ENCODE data around the gene TMEM107.

Gene TMEM107

GRCh38 chr17:8131844-8132441 lies 44.2 kb downstream of the TMEM107 start:
- POLR2A ChIA-PET (ENCODE audit: low non-redundant PET), result interaction anchor here (0.6 kb wide), 2 partner anchors 29 to 148 kb away, joined by 3 to 10 read pairs; no protein-coding TSS in a partner anchor
- CTCF ChIA-PET, result interaction anchor here (0.6 kb wide), 1 partner anchor 142 kb away, joined by 4 read pairs; no protein-coding TSS in a partner anchor
- DNase-seq (ENCODE audit: low spot score), result no peak

DNA sequence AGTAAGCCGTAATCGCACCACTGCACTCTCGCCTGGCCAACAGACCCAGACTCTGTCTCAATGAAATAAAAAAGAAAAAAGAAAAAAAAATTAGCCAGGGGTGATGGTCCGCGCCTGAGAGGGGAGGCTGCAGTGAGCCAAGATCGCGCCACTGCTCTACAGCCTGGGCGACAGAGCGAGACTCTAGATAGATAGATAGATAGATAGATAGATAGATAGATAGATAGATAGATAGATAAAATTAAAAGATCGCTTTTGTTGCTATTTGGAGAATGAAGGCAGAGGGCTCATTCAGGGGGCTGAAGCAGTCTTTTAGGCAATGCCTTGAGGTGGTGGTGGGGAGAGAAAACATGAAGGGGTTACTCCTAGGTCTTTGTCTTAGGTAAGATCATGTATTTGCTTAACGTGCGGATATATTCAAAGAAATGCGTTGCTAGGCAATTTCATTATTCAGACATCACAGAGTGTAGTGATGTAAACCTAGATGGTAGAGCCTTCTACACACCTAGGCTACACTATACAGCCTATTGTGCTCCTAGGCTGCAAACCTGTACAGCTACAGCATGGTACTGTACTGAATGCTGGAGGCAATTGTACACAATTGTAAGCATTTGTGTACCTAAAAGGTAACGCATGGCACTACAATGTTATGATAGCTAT lies 47.9 kb downstream of the TMEM107 start:
- H3K27ac ChIP-seq, result no peak overlapping the region
- no peak for DNase-seq (ENCODE audit: low spot score)
- TF ChIP-seq, protein P1, sequence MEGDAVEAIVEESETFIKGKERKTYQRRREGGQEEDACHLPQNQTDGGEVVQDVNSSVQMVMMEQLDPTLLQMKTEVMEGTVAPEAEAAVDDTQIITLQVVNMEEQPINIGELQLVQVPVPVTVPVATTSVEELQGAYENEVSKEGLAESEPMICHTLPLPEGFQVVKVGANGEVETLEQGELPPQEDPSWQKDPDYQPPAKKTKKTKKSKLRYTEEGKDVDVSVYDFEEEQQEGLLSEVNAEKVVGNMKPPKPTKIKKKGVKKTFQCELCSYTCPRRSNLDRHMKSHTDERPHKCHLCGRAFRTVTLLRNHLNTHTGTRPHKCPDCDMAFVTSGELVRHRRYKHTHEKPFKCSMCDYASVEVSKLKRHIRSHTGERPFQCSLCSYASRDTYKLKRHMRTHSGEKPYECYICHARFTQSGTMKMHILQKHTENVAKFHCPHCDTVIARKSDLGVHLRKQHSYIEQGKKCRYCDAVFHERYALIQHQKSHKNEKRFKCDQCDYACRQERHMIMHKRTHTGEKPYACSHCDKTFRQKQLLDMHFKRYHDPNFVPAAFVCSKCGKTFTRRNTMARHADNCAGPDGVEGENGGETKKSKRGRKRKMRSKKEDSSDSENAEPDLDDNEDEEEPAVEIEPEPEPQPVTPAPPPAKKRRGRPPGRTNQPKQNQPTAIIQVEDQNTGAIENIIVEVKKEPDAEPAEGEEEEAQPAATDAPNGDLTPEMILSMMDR (conservative IDR thresholded peaks at IDR 0.05; ENCODE audit: low read depth), result no peak
- ChIA-PET POLR2A (ENCODE audit: low non-redundant PET) (no interaction called here), CTCF (interaction anchor here (0.9 to 1.1 kb wide), 2 partner anchors 10 to 11 kb away, joined by 3 to 9 read pairs; no protein-coding TSS in a partner anchor)

More at GRCh38 chr17:8131844-8132441, 44.2 kb downstream of the TMEM107 start:
- TF ChIP-seq, protein P1 (conservative IDR thresholded peaks at IDR 0.05; ENCODE audit: low read depth), result no peak
- H3K27ac ChIP-seq, result no peak overlapping the region

DNA sequence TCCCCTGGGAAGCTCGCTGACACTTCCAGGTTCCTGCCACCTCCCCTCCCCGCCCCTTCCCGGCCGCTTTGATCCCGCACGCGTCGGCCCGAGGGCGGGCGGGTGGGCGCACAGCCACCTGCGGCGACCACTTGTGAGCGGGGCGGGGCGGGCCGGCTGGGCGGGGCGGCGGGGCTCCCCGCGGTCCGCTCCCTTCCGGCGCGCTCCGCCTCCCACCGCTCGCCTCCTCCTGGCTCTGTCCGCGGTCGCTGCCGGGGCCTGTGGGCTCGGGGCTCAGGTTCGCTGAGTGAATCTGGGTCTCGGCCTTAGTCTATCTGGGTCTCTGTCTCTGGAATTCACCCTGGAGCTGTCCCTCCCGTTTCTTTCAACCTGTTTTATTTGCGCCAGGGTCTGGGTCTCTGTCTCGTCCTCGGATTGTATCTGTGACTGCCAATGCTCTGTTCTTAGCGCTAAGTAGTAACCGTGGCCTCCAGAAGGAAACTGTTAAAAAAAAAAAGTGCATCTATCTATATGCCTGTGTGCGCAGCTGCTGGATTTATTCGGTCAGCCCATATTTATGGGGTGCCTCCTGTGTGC lies 49.6 kb downstream of the TMEM107 start:
- ChIA-PET POLR2A (ENCODE audit: low non-redundant PET) (interaction anchor here (1.2 kb wide), 1 partner anchor 30 kb away, joined by 3 read pairs; no protein-coding TSS in a partner anchor), CTCF (interaction anchor here (0.6 to 1.2 kb wide), 4 partner anchors 11 to 55 kb away, joined by 3 to 4 read pairs (median 3); no protein-coding TSS in a partner anchor)
- TF ChIP-seq, protein P1 (conservative IDR thresholded peaks at IDR 0.05; ENCODE audit: low read depth), result no peak
- peak overlapping the region; percentile 90 for H3K27ac ChIP-seq
- no peak for DNase-seq (ENCODE audit: low spot score)

DNA sequence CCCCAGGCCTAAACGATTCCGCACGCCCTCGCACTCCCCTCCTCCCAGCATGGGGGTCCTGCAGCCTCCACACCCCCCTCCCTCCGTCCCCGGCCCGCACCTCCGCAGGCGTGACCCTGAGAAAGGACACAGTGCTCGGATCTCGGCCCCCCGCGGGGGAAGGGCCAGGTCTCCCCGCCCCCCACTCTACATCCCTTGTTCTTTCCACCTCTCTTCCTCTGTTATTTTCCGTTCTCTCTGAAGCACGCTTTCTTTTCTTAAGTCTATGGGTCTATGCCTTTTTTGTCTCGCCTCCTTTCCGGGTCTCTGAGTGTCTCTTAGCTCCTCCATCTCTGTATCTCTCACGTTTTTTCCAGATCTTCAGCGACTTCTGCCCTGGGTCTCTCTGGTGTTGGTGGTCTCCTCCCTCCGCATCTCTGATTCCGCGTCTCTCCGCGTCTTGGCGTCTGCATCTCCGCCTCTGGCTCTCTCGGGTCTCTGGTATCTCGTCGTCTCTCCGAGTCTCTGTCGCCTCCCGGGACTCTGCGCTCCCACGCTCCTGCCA lies 50.2 kb downstream of the TMEM107 start:
- ChIA-PET POLR2A (ENCODE audit: low non-redundant PET) (interaction anchor here (1.2 kb wide), 1 partner anchor 30 kb away, joined by 3 read pairs; no protein-coding TSS in a partner anchor), CTCF (no interaction called here)
- H3K27ac ChIP-seq, result peak overlapping the region; percentile 90
- TF ChIP-seq, protein P1 (conservative IDR thresholded peaks at IDR 0.05; ENCODE audit: low read depth), result no peak
- no peak for DNase-seq (ENCODE audit: low spot score)

DNA sequence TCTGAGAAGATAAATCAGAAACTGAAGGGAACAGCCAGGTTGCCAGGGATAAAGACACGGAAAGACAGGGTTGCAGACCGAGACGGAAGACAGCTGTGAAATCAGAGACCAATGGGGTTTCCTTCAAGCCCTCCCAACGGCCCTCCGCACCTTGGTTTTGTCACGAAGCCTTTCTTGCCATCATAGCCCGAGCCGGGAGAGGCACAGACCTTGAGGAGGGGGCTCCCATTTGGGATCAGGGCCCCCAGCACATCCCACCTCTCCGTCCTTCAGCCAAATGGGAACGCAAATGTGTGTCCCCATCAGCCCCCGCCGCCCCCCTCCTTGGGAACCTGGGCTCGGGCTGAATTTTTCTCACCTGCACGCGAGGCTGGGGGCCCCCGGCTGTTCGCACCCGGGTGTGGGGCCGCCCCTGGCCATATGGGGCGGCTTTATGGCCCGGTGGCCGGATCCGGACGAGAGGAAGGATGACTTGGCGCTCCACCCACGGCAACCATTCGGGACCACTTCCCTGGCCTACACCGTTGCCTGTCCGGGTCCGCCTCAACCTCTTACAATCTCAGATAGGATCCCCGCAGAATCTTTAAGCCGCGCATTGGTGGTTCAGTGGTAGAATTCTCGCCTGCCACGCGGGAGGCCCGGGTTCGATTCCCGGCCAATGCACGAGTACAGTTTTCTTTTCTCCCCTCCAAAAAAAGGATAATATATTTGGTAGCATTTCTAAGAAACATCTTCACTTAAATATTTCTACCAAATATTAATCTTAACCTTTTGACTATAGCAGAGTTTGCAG lies 50.8 kb downstream of the TMEM107 start:
- peak overlapping the region; percentile 90 for H3K27ac ChIP-seq
- ChIA-PET CTCF (interaction anchor here (1.2 kb wide), 1 partner anchor 14 kb away, joined by 3 read pairs; no protein-coding TSS in a partner anchor), POLR2A (ENCODE audit: low non-redundant PET) (interaction anchor here (1.2 kb wide), 1 partner anchor 31 kb away, joined by 3 read pairs; no protein-coding TSS in a partner anchor)
- peak; percentile 59 for DNase-seq (ENCODE audit: low spot score)
- TF ChIP-seq, protein P1 (conservative IDR thresholded peaks at IDR 0.05; ENCODE audit: low read depth), result no peak

Data from RWPE1 (cell line).